Skeletal muscle tissue (tissue), 4 donors: ENCODE results near the gene CCDC182. TPM values are rescaled to one million over a fixed set of nuclear protein-coding genes. Genes with fewer than 3 reads are reported as not detected.

Source experiments
- H3K27ac ChIP-seq: one replicate; pipeline ENCODE4 v1.7.0; 2013; ENCODE audit warnings: mild to moderate bottlenecking, low read depth, low read length, inconsistent platforms
- H3K27me3 ChIP-seq, 3 donors: one replicate each; pipeline ENCODE4 v1.7.0; 2013; ENCODE audit warnings: low read length in 3 of 3; ENCODE audit not compliant: control insufficient read depth in 3 of 3, insufficient read depth in 3 of 3
- H3K36me3 ChIP-seq, 3 donors: one replicate each; pipeline ENCODE4 v1.7.0; 2013; ENCODE audit warnings: low read length in 3 of 3; ENCODE audit not compliant: control insufficient read depth in 3 of 3, insufficient read depth in 3 of 3
- H3K4me1 ChIP-seq, 3 donors: one replicate each; pipeline ENCODE4 v1.7.0; 2013; ENCODE audit warnings: low read length in 3 of 3, mild to moderate bottlenecking in 3 of 3; ENCODE audit not compliant: control insufficient read depth in 3 of 3, insufficient read depth in 3 of 3
- H3K4me3 ChIP-seq, 3 donors: one replicate each; pipeline ENCODE4 v1.7.0; 2013; ENCODE audit warnings: low read length in 3 of 3
- H3K9ac ChIP-seq, 3 donors: one replicate each; pipeline ENCODE4 v1.7.0; 2013; ENCODE audit warnings: low read length in 3 of 3, mild to moderate bottlenecking in 3 of 3, moderate library complexity in 2 of 3, low read depth in 1 of 3
- H3K9me3 ChIP-seq, 3 donors: one replicate each; pipeline ENCODE4 v1.7.0; 2013; ENCODE audit warnings: low read length in 3 of 3; ENCODE audit not compliant: control insufficient read depth in 3 of 3
- total RNA-seq: library from RNA; depleted of rRNA; stranded (reverse); fragments of >200 nt; gene quantifications from one replicate; pipeline ENCODE4 v1.2.3, GENCODE V29; 2014
- donor health status: Osteomylitis.

Gene CCDC182
- total RNA-seq, 1 donor from 2014 or later, result not detected

GRCh38 chr17:57722704-57723043 is 22.4 kb downstream of the CCDC182 start:
- H3K9me3 ChIP-seq, result no peaks in the 10 kb centered on the region
- peaks cover 4 to 11% (median 10%) of the 10 kb centered on the region in 3 donors for H3K4me1 ChIP-seq
- no peak overlapping the region for H3K27ac ChIP-seq

GRCh38 chr17:57721967-57722703 is 23.0 kb downstream of the CCDC182 start:
- Histone ChIP-seq H3K27me3 (peaks cover 0 to 3% (median 0%) of the 10 kb centered on the region in 3 donors), H3K9ac (no peak overlapping the region), H3K4me1 (peaks cover 4 to 11% (median 10%) of the 10 kb centered on the region in 3 donors), H3K36me3 (no peaks in the 10 kb centered on the region), H3K9me3 (no peaks in the 10 kb centered on the region), H3K27ac (no peak overlapping the region), H3K4me3 (no peak overlapping the region)

More at GRCh38 chr17:57722704-57723043, 22.4 kb downstream of the CCDC182 start:
- Histone ChIP-seq H3K4me3 (no peak overlapping the region), H3K36me3 (no peaks in the 10 kb centered on the region), H3K9ac (no peak overlapping the region), H3K27me3 (peaks cover 0 to 3% (median 0%) of the 10 kb centered on the region in 3 donors)

GRCh38 chr17:57720386-57721035 is 24.6 kb downstream of the CCDC182 start:
- H3K36me3 ChIP-seq, result no peaks in the 10 kb centered on the region
- no peak overlapping the region for H3K27ac ChIP-seq
- no peak overlapping the region for H3K4me3 ChIP-seq
- H3K9ac ChIP-seq, result no peak overlapping the region
- peaks cover 4 to 11% (median 10%) of the 10 kb centered on the region in 3 donors for H3K4me1 ChIP-seq
- H3K9me3 ChIP-seq, result no peaks in the 10 kb centered on the region
- H3K27me3 ChIP-seq, result peaks cover 2 to 4% (median 4%) of the 10 kb centered on the region in 3 donors

GRCh38 chr17:57718878-57719277 is 26.2 kb downstream of the CCDC182 start:
- Histone ChIP-seq H3K27me3 (peaks cover 7% of the 10 kb centered on the region in 3 donors), H3K4me1 (peaks cover 4 to 15% (median 14%) of the 10 kb centered on the region in 3 donors), H3K4me3 (no peak overlapping the region), H3K9me3 (no peaks in the 10 kb centered on the region), H3K9ac (no peak overlapping the region), H3K36me3 (no peaks in the 10 kb centered on the region), H3K27ac (no peak overlapping the region)

GRCh38 chr17:57715981-57716380 is 29.1 kb downstream of the CCDC182 start:
- Histone ChIP-seq H3K27me3 (peaks cover 7 to 8% (median 7%) of the 10 kb centered on the region in 3 donors), H3K4me3 (no peak overlapping the region), H3K9me3 (no peaks in the 10 kb centered on the region), H3K36me3 (no peaks in the 10 kb centered on the region), H3K9ac (no peak overlapping the region), H3K27ac (no peak overlapping the region), H3K4me1 (peaks cover 0 to 5% (median 5%) of the 10 kb centered on the region in 3 donors)

- Histone ChIP-seq H3K9ac (peak overlapping the region in 1 of 3 donors; percentile 8), H3K4me3 (no peak overlapping the region), H3K4me1 (peaks cover 0 to 5% (median 5%) of the 10 kb centered on the region in 3 donors), H3K27ac (no peak overlapping the region), H3K9me3 (no peaks in the 10 kb centered on the region), H3K27me3 (peaks cover 7 to 8% (median 7%) of the 10 kb centered on the region in 3 donors), H3K36me3 (no peaks in the 10 kb centered on the region)
Measured at GRCh38 chr17:57714665-57715180, 30.4 kb downstream of the CCDC182 start.

GRCh38 chr17:57713140-57713539 is 32.0 kb downstream of the CCDC182 start:
- Histone ChIP-seq H3K27ac (no peak overlapping the region), H3K9ac (no peak overlapping the region), H3K9me3 (no peaks in the 10 kb centered on the region)

GRCh38 chr17:57708410-57708809 is 36.7 kb downstream of the CCDC182 start:
- H3K27me3 ChIP-seq, result peaks cover 0 to 4% (median 0%) of the 10 kb centered on the region in 3 donors
- H3K4me3 ChIP-seq, result peak overlapping the region in 2 of 3 donors; percentile 18 to 19
- H3K27ac ChIP-seq, result peak overlapping the region; percentile 45
- peak overlapping the region in 2 of 3 donors; percentile 38 to 73 for H3K9ac ChIP-seq
- H3K36me3 ChIP-seq, result no peaks in the 10 kb centered on the region
- no peaks in the 10 kb centered on the region for H3K9me3 ChIP-seq
- H3K4me1 ChIP-seq, result peaks cover 16 to 18% (median 17%) of the 10 kb centered on the region in 3 donors

More at GRCh38 chr17:57713140-57713539, 32.0 kb downstream of the CCDC182 start:
- Histone ChIP-seq H3K4me3 (no peak overlapping the region), H3K4me1 (peaks cover 6 to 11% (median 11%) of the 10 kb centered on the region in 3 donors), H3K36me3 (no peaks in the 10 kb centered on the region), H3K27me3 (peaks cover 7 to 8% (median 7%) of the 10 kb centered on the region in 3 donors)

GRCh38 chr17:57707892-57708291 is 37.2 kb downstream of the CCDC182 start:
- Histone ChIP-seq H3K27me3 (no peaks in the 10 kb centered on the region), H3K36me3 (no peaks in the 10 kb centered on the region), H3K4me3 (peak overlapping the region in 2 of 3 donors; percentile 18 to 49), H3K4me1 (peaks cover 16 to 18% (median 17%) of the 10 kb centered on the region in 3 donors), H3K27ac (peak overlapping the region; percentile 45), H3K9ac (peak overlapping the region in 2 of 3 donors; percentile 51 to 73), H3K9me3 (no peaks in the 10 kb centered on the region)

- H3K27ac ChIP-seq, result no peak overlapping the region
- no peaks in the 10 kb centered on the region for H3K36me3 ChIP-seq
- peaks cover 16 to 18% (median 17%) of the 10 kb centered on the region in 3 donors for H3K4me1 ChIP-seq
Measured at GRCh38 chr17:57706761-57707160, 38.3 kb downstream of the CCDC182 start.

More at GRCh38 chr17:57706761-57707160, 38.3 kb downstream of the CCDC182 start:
- Histone ChIP-seq H3K4me3 (no peak overlapping the region), H3K9ac (no peak overlapping the region), H3K27me3 (no peaks in the 10 kb centered on the region), H3K9me3 (no peaks in the 10 kb centered on the region)
